Activated B cell treated with CpG ODN at 0.5 μM for 24 hours (primary cell): ENCODE results near the gene PAIP2B. TPM values are rescaled to one million over a fixed set of nuclear protein-coding genes. Genes with fewer than 3 reads are reported as not detected.

Source experiments
- ATAC-seq: fragments of 200-7000 bp; cut with Tn5 transposase; one replicate; pipeline ENCODE4 v1.10.0; 2021; ENCODE audit warnings: low read depth, mild to moderate bottlenecking, moderate library complexity
- CTCF ChIA-PET: fragments of 350-600 bp; sonication (Branson Sonifier 250); formaldehyde crosslinking; loops from one replicate; lab custom pipeline; 2021; ENCODE audit warnings: antibody characterized with exemption; lab: Charles Lee
- POLR2A ChIA-PET: fragments of 350-600 bp; sonication (Branson Sonifier 250); formaldehyde crosslinking; loops from one replicate; lab custom pipeline; 2021; ENCODE audit warnings: antibody characterized with exemption; lab: Charles Lee
- DNase-seq: peaks from one replicate; pipeline ENCODE4 v3.0.0; 2022
- H3K27ac Mint-ChIP-seq: one replicate; pipeline ENCODE4 v1.8.0; 2020; ENCODE audit warnings: mixed read lengths
- H3K27me3 Mint-ChIP-seq: one replicate; pipeline ENCODE4 v1.8.0; 2021; ENCODE audit warnings: mixed read lengths
- H3K36me3 Mint-ChIP-seq: one replicate; pipeline ENCODE4 v1.8.0; 2021; ENCODE audit warnings: low read depth, mixed read lengths
- H3K4me1 Mint-ChIP-seq: one replicate; pipeline ENCODE4 v1.8.0; 2021; ENCODE audit warnings: mixed read lengths
- H3K4me3 Mint-ChIP-seq: one replicate; pipeline ENCODE4 v1.8.0; 2020; ENCODE audit warnings: mild to moderate bottlenecking, mixed read lengths
- H3K9me3 Mint-ChIP-seq: one replicate; pipeline ENCODE4 v1.8.0; 2020; ENCODE audit warnings: mixed read lengths
- intact Hi-C: fragments of 100-400 bp; cut with micrococcal nuclease; formaldehyde crosslinking; loops from one replicate; pipeline ENCODE4 v1.15.1; 2024
- total RNA-seq: library from RNA; stranded (reverse); gene quantifications from 2 replicates; pipeline ENCODE4 v1.2.3, GENCODE V29; 2022
- TF ChIP-seq, protein P1 (sequence below): fragments of 200-600 bp; IDR thresholded peaks from one replicate; pipeline ENCODE4 v1.8.0; 2022; ENCODE audit warnings: antibody characterized with exemption, mild to moderate bottlenecking

The PAIP2B gene
- total RNA-seq, 1 donor from 2014 or later: 3.7 TPM

GRCh38 chr2:71223767-71224333 is 3.1 kb downstream of the PAIP2B start:
- no peak overlapping the region for H3K4me3 Mint-ChIP-seq
- CTCF ChIA-PET: interaction anchor here (1.0 kb wide), 1 partner anchor 286 kb away, joined by 3 read pairs; no protein-coding TSS in a partner anchor
- POLR2A ChIA-PET: interaction anchor here (0.7 kb wide), 1 partner anchor 1128 kb away, joined by 6 read pairs; no protein-coding TSS in a partner anchor

DNA sequence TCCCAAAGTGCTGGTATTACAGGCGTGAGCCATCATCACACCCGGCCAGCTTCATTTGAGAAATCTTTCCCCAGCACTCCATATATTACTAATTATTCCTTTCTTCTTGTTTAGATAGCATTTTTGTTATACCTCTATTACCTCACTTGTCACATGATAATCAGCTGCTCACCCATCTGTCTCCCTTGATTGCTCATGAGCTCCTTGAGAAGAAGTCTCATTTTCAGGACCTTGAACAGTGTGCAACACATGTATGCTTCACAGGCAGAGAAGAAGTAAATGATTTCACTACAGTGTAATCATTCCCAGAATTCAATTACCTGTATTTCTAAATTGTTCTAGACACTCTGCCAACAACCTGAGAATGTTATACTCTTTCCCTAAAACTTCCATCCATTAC is 6.2 kb downstream of the PAIP2B start:
- ChIA-PET POLR2A (interaction anchor here (0.9 kb wide), 1 partner anchor 152 kb away, joined by 3 read pairs; the partner anchor contains the start of gene NAGK), CTCF (interaction anchor here (0.7 kb wide), 1 partner anchor 22 kb away, joined by 3 read pairs; no protein-coding TSS in a partner anchor)
- no peaks in the 10 kb centered on the region for H3K27me3 Mint-ChIP-seq
- TF ChIP-seq, protein P1, sequence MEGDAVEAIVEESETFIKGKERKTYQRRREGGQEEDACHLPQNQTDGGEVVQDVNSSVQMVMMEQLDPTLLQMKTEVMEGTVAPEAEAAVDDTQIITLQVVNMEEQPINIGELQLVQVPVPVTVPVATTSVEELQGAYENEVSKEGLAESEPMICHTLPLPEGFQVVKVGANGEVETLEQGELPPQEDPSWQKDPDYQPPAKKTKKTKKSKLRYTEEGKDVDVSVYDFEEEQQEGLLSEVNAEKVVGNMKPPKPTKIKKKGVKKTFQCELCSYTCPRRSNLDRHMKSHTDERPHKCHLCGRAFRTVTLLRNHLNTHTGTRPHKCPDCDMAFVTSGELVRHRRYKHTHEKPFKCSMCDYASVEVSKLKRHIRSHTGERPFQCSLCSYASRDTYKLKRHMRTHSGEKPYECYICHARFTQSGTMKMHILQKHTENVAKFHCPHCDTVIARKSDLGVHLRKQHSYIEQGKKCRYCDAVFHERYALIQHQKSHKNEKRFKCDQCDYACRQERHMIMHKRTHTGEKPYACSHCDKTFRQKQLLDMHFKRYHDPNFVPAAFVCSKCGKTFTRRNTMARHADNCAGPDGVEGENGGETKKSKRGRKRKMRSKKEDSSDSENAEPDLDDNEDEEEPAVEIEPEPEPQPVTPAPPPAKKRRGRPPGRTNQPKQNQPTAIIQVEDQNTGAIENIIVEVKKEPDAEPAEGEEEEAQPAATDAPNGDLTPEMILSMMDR: no peak
- peaks cover 27% of the 10 kb centered on the region for H3K4me1 Mint-ChIP-seq
- H3K27ac Mint-ChIP-seq: no peak overlapping the region
- peaks cover 2% of the 10 kb centered on the region for H3K36me3 Mint-ChIP-seq
- no peak overlapping the region for H3K4me3 Mint-ChIP-seq
- intact Hi-C loops: no loop called here
- ATAC-seq (no peak), DNase-seq (no peak)
- H3K9me3 Mint-ChIP-seq: no peaks in the 10 kb centered on the region

More at GRCh38 chr2:71223767-71224333, 3.1 kb downstream of the PAIP2B start:
- DNase-seq (no peak), ATAC-seq (no peak)
- no peaks in the 10 kb centered on the region for H3K9me3 Mint-ChIP-seq
- H3K4me1 Mint-ChIP-seq: peaks cover 38% of the 10 kb centered on the region
- peaks cover 9% of the 10 kb centered on the region for H3K36me3 Mint-ChIP-seq
- no peak overlapping the region for H3K27ac Mint-ChIP-seq
- TF ChIP-seq, protein P1: no peak
- H3K27me3 Mint-ChIP-seq: no peaks in the 10 kb centered on the region
- intact Hi-C loops: loop anchor here (1.0 kb wide), 1 partner anchor 286 kb away; no protein-coding TSS in a partner anchor

- ATAC-seq (no peak), DNase-seq (no peak)
- peaks cover 10% of the 10 kb centered on the region for H3K4me1 Mint-ChIP-seq
- ChIA-PET CTCF (no interaction called here), POLR2A (no interaction called here)
- TF ChIP-seq, protein P1: no peak
- no peaks in the 10 kb centered on the region for H3K36me3 Mint-ChIP-seq
- H3K4me3 Mint-ChIP-seq: no peak overlapping the region
- intact Hi-C loops: no loop called here
- H3K27ac Mint-ChIP-seq: no peak overlapping the region
- H3K27me3 Mint-ChIP-seq: no peaks in the 10 kb centered on the region
- no peaks in the 10 kb centered on the region for H3K9me3 Mint-ChIP-seq
Measured at GRCh38 chr2:71216501-71216900, 10.4 kb downstream of the PAIP2B start.

DNA sequence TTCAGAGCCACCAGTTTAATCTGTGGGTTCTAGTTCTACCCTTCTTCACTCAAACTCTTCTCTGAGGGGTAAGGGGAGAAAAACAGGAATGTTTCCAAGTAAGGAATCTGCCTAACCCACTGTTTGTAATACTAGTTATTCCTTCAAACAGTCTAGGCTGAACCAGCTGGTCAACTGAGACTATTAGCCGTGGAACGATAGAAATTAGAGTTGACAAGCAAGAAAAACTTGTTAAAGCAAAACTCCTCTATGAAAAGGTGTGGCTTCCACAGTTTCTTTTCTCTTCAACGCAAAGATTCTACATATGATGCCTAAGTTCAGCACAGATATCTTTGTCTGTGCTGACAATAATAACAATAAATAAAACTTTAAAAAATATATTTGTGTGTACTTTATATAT is 11.5 kb downstream of the PAIP2B start:
- ChIA-PET POLR2A (no interaction called here), CTCF (no interaction called here)
- intact Hi-C loops: no loop called here
- TF ChIP-seq, protein P1: no peak
- Mint-ChIP-seq H3K4me3 (no peak overlapping the region), H3K36me3 (no peaks in the 10 kb centered on the region), H3K27me3 (no peaks in the 10 kb centered on the region), H3K4me1 (peaks cover 5% of the 10 kb centered on the region), H3K27ac (no peak overlapping the region), H3K9me3 (no peaks in the 10 kb centered on the region)
- DNase-seq (no peak), ATAC-seq (no peak)

DNA sequence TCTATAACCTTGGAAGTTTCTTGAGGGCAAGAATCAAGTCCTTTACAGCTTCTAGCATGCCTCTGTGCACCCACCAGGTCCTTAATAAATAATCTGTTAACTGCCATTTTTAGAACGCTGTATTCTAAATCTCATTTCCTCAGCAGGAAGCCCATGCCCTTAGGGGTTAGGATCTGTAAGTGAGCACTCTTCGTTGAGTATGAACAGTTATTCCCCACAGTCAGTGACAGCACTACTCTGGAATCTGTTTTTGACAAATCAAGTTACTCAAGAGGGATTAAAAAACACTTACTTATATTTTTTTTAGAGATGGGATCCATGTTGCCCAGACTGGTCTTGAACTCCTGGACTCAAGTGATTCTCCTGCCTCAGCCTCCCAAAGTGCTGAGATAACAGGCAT is 14.6 kb downstream of the PAIP2B start:
- intact Hi-C loops: no loop called here
- TF ChIP-seq, protein P1: no peak
- Mint-ChIP-seq H3K27ac (no peak overlapping the region), H3K27me3 (no peaks in the 10 kb centered on the region), H3K36me3 (peaks cover 2% of the 10 kb centered on the region), H3K4me3 (no peak overlapping the region), H3K4me1 (no peaks in the 10 kb centered on the region), H3K9me3 (no peaks in the 10 kb centered on the region)
- DNase-seq: no peak
- ATAC-seq: no peak
- ChIA-PET POLR2A (no interaction called here), CTCF (no interaction called here)
